SIG-M5 (cell line): Measurements from ENCODE around the gene CCDC88B.
"Not testable (repeated sequence)": the region's sequence is repeated elsewhere in the genome, so short reads cannot be mapped to it uniquely, and the experiment has no call there.

ENCODE experiments used
- DNase-seq: peaks from one replicate; lab custom pipeline; 2025; lab: John Stamatoyannopoulos, UW

Gene CCDC88B

GRCh38 chr11:64321026-64321425 is 19.0 kb upstream of the CCDC88B start:
- DNase-seq = no peak

- DNase-seq = no peak
These were observed 18.5 kb upstream of the CCDC88B start for GRCh38 chr11:64321533-64321932.

GRCh38 chr11:64322925-64323260 is 17.1 kb upstream of the CCDC88B start:
- no peak for DNase-seq

GRCh38 chr11:64323373-64323772 is 16.6 kb upstream of the CCDC88B start:
- no peak for DNase-seq

- not testable (repeated sequence) for DNase-seq
These were observed 16.0 kb upstream of the CCDC88B start for GRCh38 chr11:64323984-64324383.

GRCh38 chr11:64324692-64325469 is 15.1 kb upstream of the CCDC88B start:
- no peak for DNase-seq

GRCh38 chr11:64327375-64327774 is 12.6 kb upstream of the CCDC88B start:
- no peak for DNase-seq

- no peak for DNase-seq
These were observed 12.0 kb upstream of the CCDC88B start for GRCh38 chr11:64327993-64328392.

GRCh38 chr11:64330888-64331287 is 9.1 kb upstream of the CCDC88B start:
- DNase-seq = no peak

- DNase-seq = no peak
These were observed 8.2 kb upstream of the CCDC88B start for GRCh38 chr11:64331569-64332371.

GRCh38 chr11:64333556-64333955 is 6.4 kb upstream of the CCDC88B start:
- DNase-seq = no peak

GRCh38 chr11:64334764-64335735 is 5.0 kb upstream of the CCDC88B start:
- DNase-seq = peak; percentile 85

GRCh38 chr11:64337538-64338249 is 2.3 kb upstream of the CCDC88B start:
- no peak for DNase-seq

- DNase-seq = no peak
These were observed 1.3 kb upstream of the CCDC88B start for GRCh38 chr11:64338716-64339115.

GRCh38 chr11:64339286-64339685 is 718 bp upstream of the CCDC88B start:
- no peak for DNase-seq

GRCh38 chr11:64340671-64341335 is 799 bp downstream of the CCDC88B start:
- DNase-seq = no peak

GRCh38 chr11:64341429-64341828 is 1.4 kb downstream of the CCDC88B start:
- DNase-seq = no peak

- peak; percentile 21 for DNase-seq
These were observed 2.1 kb downstream of the CCDC88B start for GRCh38 chr11:64341851-64342791.

- DNase-seq = no peak
These were observed 3.1 kb downstream of the CCDC88B start for GRCh38 chr11:64342869-64343745.
